NAMALWA (cell line): ENCODE results near the gene CSTB.

Experiments used
- DNase-seq: peaks from one replicate; pipeline ENCODE4 v3.0.0-alpha.2; 2015; ENCODE audit warnings: low spot score

Gene CSTB

DNA sequence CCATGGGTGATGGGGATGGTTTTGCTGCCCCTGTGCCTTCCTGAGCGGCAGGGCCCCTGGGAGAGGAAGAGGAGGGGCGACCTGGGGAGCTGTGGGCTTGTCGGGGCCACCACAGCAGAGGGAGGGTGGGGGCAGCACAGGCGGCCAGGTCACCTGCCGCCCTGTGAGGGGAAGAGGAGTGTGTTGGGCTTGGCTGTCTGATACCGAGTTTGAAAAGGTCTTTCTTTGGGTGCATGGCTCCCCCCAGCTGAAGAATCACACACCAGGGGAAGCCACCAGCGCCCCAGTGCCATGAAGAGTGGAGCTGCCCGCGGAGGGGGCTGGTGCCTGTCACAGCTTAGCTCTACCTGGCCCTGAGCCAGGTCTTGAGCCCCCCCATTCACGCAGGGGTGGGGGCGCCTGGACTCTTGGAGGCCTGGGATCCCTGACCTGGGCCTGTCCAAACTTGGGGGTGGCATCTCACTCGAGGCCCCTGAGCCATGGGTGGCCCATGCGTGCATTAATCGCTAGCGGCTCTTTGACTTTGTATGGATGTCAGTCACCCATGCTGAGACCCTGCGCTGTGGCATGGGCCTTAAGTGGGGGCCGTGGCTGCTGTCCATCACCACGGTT is 26.4 kb downstream of the CSTB start:
- no peak for DNase-seq

DNA sequence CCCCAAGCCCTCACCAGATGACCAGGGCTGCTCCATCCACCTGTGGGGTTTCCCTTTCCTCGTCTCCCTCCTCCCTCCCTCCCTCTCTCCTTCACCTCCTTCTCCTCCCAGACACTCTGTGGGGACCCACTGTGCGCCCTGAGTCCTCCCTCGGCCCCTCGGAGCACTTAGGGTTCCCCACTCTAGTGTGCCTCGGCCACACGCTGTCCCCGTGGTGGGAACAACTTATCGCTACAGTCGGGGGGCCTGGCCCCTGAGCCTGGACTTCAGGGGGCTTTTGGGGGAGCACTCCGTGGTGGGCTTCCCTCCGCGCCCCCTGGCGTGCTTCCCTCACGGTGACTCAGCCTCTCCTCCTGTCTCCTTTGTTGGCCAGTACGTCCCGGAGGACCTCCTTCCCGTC is 27.5 kb downstream of the CSTB start:
- DNase-seq = no peak

DNA sequence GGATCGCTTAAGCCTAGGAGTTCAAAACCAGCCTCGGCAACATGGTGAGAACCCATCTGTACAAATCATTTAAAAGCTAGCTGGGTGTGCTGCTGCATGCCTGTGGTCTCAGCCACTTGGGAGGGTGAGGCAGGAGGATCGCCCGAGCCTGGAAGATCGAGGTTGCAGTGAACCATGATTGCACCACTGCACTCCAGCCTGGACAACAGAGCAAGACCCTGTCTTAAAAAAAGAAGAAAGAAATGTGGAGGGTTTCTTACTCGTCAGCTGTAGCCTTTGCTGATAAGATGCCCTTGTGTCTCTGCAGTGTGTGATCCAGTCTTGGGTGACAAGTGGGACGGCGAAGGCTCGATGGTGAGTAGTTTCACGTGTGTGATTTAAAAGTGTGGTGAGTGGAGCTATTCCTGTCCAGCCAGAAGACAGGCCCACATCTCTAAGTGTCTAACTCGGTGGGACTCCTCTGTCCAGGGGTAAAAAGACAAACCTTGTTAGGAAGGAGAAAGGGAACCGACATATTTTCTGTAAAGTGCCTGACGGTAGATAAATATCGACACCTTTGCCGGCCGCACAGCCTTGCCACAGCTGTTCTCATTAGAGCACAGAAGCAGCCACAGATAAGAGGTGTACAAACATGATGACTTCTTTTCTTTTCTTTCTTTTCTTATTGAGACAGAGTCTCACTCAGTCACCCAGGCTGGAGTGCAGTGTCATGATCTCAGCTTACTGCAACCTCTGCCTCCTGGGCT is 30.2 kb downstream of the CSTB start:
- no peak for DNase-seq

DNA sequence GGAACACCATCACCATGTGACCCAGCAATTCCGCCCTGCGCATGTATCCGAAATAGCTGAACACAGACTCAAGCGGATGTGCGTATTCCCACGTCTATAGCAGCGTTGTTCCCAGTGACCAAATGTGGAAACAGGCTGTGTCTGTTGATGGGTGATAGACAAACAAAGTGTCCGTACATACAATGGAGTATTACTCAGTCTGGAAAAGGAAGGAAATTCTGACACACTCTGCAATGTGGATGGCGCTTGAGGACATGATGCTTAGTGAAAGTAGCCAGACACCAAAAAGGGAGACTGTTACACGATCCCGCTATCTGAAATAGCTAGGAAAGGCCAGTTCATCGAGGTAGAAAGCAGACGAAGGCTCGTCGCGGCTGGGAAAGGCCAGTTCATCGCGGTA is 31.4 kb downstream of the CSTB start:
- DNase-seq = no peak

DNA sequence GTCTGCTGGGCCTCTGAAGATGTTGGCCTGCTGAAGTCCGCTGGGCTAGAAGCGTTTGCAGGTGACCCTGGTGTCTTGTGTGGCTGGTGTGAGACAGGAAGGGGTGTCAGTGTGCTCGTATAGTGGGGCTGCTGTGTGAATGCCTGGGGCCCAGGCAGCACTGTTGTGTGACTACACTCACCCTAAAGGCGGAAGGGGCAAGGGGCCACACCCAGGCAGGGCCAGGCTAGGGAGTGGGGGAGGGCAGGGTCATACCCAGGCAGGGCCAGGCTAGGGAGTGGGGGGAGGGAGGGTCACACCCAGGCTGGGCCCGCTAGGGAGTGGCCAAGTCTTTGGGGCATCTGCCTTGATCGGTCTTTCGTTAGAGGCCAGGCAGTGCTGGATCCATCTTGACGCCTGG is 32.2 kb downstream of the CSTB start:
- no peak for DNase-seq

DNA sequence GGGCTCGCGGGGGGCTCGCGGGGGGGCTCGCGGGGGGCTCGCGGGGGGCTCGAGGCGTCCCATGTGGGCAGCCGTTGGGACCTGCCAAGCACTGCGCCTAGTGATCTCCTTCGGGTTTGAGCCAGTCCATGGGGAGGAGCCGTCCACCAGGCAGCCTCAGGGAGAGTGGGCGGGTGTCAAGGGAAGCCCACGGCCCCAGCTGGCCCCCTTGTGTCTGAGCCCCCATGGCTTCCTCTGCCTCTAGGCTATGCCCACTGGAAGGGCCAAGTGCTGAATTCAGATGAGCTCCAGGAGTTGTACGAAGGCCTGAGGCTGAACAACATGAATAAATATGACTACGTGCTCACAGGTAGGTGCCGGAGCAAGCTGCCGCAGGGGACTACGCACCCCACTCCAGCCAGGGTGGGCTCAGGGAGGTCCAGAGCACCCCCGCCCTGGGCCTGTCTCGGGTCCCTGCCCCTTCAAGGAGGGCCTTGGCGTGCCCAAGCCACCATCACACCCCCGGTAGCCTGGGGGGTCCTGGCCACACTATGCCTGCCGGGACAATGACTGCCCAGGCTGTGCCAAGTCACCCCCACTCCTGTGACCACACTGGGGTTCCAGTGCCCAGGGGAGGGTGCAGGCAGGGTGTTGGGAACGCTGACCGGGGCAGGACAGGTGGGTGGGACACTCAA is 34.5 kb downstream of the CSTB start:
- no peak for DNase-seq

DNA sequence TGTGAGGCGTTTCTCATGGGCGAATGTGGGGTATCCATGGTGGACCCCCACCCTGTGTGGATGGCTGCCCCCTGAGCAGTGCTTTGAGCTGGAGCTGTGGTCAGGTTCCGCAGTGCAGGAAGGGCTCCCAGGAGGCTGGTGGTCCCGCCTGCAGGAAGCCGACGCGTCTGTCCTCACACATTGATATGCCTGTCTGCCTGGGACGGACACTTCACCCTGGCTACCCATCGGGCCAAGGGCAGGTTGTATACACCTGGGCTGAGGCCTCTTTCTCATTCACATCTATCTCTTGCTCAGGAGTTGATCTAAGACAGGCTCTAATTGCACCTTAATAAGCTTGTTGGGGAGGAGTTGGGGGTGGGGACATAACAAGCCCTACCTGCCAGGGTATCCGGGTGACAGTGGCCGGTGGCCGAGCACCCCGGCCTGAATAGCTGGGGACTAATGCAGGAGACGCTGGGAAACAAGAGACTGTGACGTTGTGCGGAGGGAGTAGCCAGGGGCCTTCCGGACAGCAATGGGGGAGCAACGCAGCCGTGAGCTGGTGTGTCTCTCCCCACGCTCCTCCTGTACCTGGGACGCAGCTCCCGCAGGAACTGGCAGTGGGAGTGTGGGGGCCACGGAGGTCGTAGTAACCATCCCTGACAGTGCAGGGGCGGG is 35.5 kb downstream of the CSTB start:
- DNase-seq = no peak

DNA sequence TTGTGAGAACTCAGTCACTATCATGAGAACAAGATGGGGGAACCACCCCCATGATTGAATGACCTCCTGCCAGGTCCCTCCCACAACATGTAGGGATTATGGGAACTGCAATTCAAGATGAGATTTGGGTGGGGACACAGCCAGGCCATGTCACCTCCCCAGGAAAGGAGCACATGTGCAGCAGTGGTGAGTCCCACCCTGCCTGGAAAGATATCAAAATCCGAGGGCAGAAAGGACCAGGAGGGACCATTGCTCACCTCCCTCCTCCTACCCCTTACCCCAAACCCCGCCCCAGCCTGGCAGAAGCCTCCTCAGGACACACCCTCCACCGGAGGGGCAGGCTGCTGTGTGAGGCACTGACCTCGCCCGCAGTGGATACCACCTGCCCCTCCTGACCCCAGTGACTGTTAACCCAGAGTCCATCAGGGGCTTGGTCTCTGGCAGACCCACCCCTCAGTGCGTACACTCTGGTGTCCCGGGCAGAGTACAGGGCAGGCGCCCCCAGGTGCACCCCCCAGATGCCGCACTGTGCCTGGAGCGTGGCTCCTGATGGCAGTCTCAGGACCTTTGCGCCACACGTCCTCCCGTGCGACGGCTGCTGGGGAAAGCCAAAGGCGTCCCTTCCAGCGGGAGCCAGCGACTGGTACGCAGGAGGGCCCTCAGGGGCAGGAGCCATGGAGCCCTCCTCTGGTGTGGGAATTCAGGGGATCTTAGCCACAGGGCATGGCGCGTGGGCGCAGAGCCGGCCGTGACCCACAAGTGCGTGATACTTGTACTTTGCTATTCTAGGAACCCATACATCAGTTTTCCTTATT is 36.3 kb downstream of the CSTB start:
- no peak for DNase-seq

DNA sequence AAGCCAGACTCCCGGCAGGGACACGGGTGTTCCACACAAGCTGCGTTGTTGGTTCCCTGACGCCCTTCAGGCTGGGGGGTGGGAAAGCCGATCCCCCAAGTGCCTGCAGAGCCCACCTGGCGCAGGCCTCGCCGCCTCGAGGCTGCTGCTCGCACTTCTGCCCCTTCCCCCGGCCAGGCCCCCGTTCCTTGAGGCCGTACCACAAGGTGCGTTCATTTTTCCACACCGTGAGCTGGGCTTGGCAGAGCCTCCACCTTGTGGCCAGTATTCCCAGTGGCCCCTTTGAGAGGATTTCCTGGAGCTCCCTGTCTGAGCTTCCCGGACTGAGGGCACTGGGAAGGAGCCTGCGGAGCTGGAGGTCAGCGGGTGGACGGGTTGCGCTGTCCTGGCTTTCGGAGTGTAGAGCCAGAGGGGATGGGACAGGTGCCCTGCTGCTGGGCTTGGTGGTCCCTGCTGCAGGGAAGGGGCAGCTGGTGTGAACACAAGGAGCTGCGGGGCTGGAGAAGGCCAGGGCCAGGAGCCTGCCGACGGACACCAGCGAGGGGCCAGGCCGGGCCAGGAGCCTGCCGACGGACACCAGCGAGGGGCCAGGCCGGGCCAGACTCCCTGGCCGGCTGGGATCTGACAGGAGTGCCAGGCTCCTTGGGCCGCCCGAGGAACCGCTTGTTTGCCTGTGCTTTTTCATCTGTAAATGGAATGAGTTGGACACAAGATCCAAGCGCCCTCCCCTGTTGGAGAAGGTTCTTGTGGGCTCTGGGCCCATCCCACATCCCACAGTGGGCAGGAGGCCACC is 38.8 kb downstream of the CSTB start:
- DNase-seq = no peak

DNA sequence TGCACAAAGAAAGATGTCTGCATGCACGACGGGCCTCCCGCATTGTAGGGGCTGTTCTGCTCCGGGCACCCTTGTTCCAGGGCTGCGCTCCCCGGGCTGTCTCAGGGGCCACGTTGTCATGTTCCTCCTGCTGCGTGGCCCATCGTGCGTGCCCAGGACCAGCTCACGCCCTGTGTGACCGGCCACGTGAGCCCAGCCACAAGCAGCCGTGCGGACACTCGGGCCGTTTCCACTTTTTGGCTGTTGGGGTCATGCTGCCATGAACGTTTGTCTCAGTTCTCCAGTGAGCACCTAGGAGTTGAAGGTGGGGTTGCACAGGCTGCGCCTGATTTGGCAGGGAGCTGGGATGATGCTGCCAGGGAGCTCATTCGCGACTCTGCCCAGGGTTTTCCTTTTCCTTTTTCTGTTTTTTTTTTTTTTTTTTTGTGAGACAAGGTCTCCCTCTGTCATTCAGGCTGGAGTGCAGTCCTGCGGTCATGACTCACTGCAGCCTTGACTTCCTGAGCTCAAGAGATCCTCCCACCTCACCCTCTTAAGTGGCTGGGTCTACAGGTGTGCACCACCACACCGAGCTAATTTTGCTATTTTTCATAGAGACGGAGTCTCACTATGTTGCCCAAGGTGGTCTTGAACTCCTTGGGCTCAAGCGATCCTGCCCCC is 39.8 kb downstream of the CSTB start:
- DNase-seq = no peak

DNA sequence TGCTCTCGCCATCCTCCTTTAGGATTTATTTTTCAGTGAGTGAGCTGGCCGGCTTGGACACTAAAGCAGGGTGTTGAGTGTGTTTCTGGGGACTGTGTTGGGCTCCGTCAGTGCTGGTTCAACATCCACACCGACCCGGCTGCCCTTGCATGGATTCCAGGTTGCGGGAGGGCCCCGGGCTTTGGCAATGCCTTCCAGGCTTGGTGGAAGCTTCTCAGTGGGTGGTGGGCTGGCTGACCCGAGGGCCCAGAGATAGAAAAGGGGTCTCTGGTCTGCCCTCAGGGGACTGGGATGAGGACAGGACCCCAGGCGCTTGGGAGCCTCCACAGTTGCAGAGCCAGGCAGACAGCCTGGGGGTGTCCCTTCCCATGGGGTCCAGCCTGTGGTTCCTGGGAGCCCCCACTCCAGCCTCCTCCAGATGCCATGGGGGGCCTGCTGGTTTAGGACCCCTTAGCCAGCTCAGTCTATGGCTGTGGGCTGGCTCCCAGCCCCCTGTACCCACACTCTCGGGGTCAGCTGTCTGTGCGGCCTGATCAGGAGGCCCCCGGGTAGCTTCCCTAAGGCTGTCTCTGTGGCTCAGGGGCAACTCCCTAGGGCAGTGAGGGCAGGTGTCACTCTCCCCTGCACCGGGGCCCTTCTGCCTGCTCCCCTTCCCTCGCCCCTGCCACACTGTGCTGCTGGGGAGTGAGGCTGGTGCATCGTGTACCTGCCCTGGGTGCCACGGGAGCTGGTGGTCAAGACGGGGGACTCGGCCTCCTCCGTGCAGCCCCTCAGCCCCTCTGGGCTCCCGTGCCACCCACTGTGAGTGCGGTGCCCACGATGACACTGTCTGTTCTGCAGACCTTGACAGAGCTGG is 40.6 kb downstream of the CSTB start:
- no peak for DNase-seq

DNA sequence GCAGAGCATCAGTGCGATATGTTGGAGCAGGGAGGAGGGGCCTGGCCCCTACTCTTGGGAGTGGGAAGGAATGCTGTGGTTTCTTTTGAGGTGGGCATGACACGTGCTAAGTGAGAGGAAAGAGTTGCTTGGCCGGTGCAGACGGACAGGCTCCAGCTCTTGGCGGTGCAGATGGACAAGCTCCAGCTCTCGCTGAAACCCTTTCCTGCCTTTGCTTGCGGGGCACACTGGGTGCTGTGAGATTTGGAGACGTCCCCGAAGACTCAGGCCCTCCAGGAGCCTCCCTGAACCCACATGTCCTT is 41.2 kb downstream of the CSTB start:
- no peak for DNase-seq

DNA sequence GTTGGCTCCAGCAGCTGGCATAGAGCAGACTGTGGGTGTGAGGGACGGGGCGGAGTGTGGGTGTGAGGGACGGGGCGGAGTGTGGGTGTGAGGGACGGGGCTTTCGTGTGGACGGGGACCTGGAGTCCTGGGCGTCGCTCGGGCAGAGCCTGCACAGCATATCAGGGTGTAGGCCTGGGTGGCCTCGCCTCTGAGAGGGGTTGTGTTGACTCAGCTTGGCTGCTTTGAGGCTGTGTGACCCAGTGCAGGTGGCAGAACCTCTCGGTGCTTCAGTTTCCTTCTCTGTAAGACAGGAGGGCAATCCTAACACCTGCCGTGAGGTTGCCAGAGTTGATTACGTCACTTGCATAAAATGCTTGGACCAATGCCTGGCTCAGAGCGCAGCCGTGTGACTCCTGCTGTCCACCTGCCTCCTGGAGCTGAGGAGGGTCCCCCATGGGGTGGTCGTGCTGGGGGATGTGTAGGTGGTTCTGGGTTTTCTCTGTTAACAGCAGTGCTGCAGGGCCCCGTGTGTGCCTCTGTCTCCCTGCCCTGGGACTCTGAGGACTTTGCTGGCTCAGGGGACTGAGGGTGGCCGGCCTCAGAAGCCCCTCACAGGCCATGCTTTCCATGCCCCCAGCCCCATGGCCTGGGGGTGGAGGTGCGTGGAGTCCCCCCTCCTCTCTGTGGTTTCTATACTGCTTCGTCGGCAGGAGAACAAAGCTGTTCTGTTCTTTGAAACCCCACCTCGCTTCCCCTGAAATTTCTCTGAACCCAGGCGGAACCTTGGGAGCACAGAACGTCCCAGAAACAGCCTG is 41.8 kb downstream of the CSTB start:
- DNase-seq = no peak

DNA sequence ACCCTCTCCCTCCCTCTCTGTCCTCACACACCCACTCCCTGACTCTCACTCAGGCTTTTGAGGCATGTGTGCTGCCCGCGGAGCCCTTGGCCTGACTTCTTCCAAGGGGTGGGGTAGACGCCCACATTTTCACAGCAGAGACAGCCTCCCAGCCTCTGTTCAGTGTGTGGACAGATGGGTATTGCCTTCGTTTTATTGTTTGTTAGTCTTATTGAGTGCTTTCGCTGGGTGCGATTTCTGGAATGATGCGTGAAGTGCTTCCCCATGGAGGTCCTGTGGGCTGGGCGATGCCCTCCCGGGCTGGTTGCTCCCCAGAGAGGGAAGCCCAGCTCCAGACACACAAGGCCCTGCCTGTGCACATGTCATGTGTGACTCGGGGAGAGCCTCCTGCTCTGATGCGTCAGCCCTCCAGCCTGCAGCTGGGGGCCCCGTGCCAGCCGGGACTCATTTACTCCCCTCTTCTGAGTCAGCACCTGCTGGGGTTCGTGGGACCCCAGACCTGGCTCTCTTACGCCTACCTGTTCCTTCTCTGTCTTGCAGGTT is 42.5 kb downstream of the CSTB start:
- no peak for DNase-seq

DNA sequence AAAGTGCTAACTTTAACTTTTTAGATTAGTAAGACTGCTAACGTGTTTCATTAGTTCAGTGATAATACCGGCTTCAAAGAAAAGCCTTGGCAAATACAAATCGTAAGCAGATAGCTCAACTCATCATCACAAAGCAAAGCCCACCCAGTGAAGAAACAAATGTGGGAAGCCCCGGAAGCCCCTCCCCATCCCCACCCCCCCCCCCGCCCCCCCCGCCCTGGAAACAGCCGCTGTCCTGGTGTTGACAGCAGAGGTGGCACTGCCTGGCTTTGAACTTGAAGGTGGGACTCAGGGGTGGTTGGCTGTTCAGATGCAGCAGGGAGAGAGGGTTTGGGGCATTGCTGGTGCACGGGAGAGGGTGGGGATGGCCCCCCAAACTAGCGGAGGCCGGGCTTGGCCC is 43.0 kb downstream of the CSTB start:
- no peak for DNase-seq

DNA sequence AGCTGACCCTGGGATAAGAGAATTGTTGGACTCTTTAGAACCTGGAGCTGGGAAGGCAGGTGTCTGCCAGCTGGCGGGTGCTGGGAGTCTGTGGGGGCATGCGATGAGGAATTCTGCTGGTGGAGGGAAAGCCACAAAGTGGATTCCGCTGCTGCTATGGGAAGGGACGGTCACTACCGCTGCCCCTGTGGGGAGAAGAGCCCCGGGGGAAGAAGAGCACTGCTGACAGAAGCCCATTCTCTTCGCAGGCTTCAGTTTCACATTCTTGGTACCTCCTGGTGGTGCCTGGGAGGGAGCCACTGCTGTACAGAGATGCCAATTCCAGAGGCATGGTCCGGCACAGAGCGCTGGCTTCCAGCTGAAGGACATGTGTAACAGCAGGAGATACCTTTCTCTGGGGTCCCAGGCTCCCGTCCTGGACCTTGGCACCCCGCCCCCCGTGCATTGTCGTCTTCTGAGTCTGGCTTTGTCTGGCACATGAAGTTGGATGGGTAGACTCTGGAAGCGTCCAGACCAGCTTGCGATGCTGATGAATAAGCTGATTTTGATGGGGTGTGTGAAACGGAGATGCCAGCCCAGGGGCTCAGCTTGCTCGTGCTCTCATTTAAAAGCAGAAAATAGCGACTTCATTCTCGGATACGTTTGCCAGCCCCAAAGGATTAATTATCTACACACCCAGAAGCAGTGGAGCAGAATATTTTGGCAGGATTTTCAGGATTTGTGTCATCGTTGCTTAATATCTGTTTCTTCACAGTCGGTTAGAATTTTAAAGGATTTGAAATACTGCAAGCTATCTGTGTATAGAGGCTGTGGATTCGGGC is 44.0 kb downstream of the CSTB start:
- no peak for DNase-seq

DNA sequence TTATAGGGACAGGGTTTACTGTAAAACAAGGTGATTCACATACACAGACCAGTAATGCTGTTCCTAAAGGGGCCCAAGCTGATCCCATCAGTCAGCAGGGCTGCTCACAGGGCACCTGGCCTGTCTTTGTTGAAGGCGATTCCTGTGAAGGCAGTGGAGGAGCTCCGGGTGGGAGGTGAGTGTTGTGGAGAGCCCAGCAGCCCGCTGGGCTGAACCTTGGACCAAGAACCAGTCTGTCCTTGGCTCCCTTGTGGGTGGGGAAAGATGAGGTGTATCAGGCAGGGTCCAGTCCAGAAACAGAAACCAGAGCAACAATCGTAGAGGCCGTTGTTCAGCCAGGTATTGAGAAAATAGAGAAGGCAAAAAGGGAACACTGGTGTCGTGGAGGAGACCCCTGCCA is 44.6 kb downstream of the CSTB start:
- no peak for DNase-seq
